ENCODE data around the gene UBE2D2. TPM values are rescaled to one million over a fixed set of nuclear protein-coding genes. Genes with fewer than 3 reads are reported as not detected.

Gene UBE2D2
- total and polyA plus RNA-seq, 2 of the 13 experiments (the other 11 are each of a cell fraction or from before 2014, with no cell fraction given): 79.1 to 109 TPM

GRCh38 chr5:139560752-139561654 is at the start of gene UBE2D2 (continued):
- TF ChIP-seq TFDP1 (CRISPR knock-in tag; IDR thresholded peaks at IDR 0.05; ENCODE audit: borderline replicate concordance): peak; percentile 54; the same call in 1 of the 2 replicates
- no peak for TF ChIP-seq RNF219 (CRISPR knock-in tag; IDR thresholded peaks at IDR 0.05)
- TF ChIP-seq JUND (CRISPR knock-in tag; IDR thresholded peaks at IDR 0.05): no peak
- peak; percentile 84; the same call in 1 of the 2 replicates for TF ChIP-seq PRMT3 (CRISPR knock-in tag; IDR thresholded peaks at IDR 0.05; ENCODE audit: borderline replicate concordance, low read depth)
- TF ChIP-seq MED1 (CRISPR knock-in tag; IDR thresholded peaks at IDR 0.05): peak; percentile 62
- peak; percentile 61; the same call in 1 of the 2 replicates for TF ChIP-seq ZBTB7A (CRISPR knock-in tag; IDR thresholded peaks at IDR 0.05)
- peak; percentile 86 for TF ChIP-seq TAF1 (CRISPR knock-in tag; IDR thresholded peaks at IDR 0.05)
- no peak; the same call in 1 of the 2 replicates for TF ChIP-seq ZMYM3 (CRISPR knock-in tag; IDR thresholded peaks at IDR 0.05)
- no peak for TF ChIP-seq REXO4 (CRISPR knock-in tag; IDR thresholded peaks at IDR 0.05; ENCODE audit: borderline replicate concordance)
- 0 out of 2 replicates have a peak, but pooled peaks have one; percentile 21 for TF ChIP-seq ZNF562 (CRISPR knock-in tag; IDR thresholded peaks at IDR 0.05; ENCODE audit: borderline replicate concordance)
- TF ChIP-seq GLMP (CRISPR knock-in tag; IDR thresholded peaks at IDR 0.05; ENCODE audit: borderline replicate concordance): no peak
- peak; percentile 82; the same call in 1 of the 2 replicates for TF ChIP-seq SALL1 (CRISPR knock-in tag; IDR thresholded peaks at IDR 0.05)
- no peak for TF ChIP-seq ZUFSP (CRISPR knock-in tag; IDR thresholded peaks at IDR 0.05; ENCODE audit: borderline replicate concordance)
- peak; percentile 66 for TF ChIP-seq ZNF143 (CRISPR knock-in tag; IDR thresholded peaks at IDR 0.05)
- TF ChIP-seq ZFP36 (IDR thresholded peaks at IDR 0.05; ENCODE audit: borderline replicate concordance, low read depth, low read length, partially characterized antibody): no peak
- peak; percentile 82 for TF ChIP-seq ONECUT2 (CRISPR knock-in tag; IDR thresholded peaks at IDR 0.05)
- peak; percentile 98 for TF ChIP-seq ZNF501 (CRISPR knock-in tag; IDR thresholded peaks at IDR 0.05)
- TF ChIP-seq KLF6 (CRISPR knock-in tag; IDR thresholded peaks at IDR 0.05): peak; percentile 70
- peak; percentile 92 for TF ChIP-seq ZNF639 (CRISPR knock-in tag; conservative IDR thresholded peaks at IDR 0.05)
- no peak for TF ChIP-seq RARG (CRISPR knock-in tag; IDR thresholded peaks at IDR 0.05; ENCODE audit: low read depth)
- peak; percentile 42 for TF ChIP-seq ZNF605 (CRISPR knock-in tag; IDR thresholded peaks at IDR 0.05)
- TF ChIP-seq ZFP41 (CRISPR knock-in tag; IDR thresholded peaks at IDR 0.05; ENCODE audit: borderline replicate concordance): no peak
